Endodermal cell (in vitro differentiated cells): ENCODE measurements around the gene ATRNL1. TPM values are rescaled to one million over a fixed set of nuclear protein-coding genes. Genes with fewer than 3 reads are reported as not detected.

Experiments
- DNase-seq: peaks from one replicate; pipeline ENCODE4 v3.0.0-alpha.2; 2017
- H3K27ac ChIP-seq: 2 replicates; pipeline ENCODE4 v1.5.1; 2013; ENCODE audit warnings: mild to moderate bottlenecking, low read depth, low read length, moderate library complexity
- H3K27me3 ChIP-seq: 2 replicates; pipeline ENCODE4 v1.6.1; 2013; ENCODE audit warnings: mild to moderate bottlenecking, low read length, moderate library complexity; ENCODE audit not compliant: insufficient read depth, control insufficient read depth, poor library complexity, severe bottlenecking
- H3K36me3 ChIP-seq: 2 replicates; pipeline ENCODE4 v1.7.0; 2013; ENCODE audit warnings: mild to moderate bottlenecking, low read length, moderate library complexity; ENCODE audit not compliant: control insufficient read depth, insufficient read depth
- H3K4me1 ChIP-seq: one replicate; pipeline ENCODE4 v1.7.0; 2013; ENCODE audit warnings: low read length; ENCODE audit not compliant: control insufficient read depth, insufficient read depth
- H3K4me3 ChIP-seq: 2 replicates; pipeline ENCODE4 v1.5.1; 2013; ENCODE audit warnings: mild to moderate bottlenecking, low read length, moderate library complexity
- H3K9ac ChIP-seq: 2 replicates; pipeline ENCODE4 v1.6.1; 2013; ENCODE audit warnings: mild to moderate bottlenecking, low read length, moderate library complexity; ENCODE audit not compliant: poor library complexity, severe bottlenecking; ENCODE audit errors: extremely low read depth
- H3K9me3 ChIP-seq: 2 replicates; pipeline ENCODE4 v1.6.1; 2013; ENCODE audit warnings: mild to moderate bottlenecking, low read length, moderate library complexity; ENCODE audit not compliant: control insufficient read depth
- H3K27ac Mint-ChIP-seq: 2 replicates; pipeline ENCODE4 v1.8.0; 2020; ENCODE audit warnings: mixed read lengths
- H3K27me3 Mint-ChIP-seq: 2 replicates; pipeline ENCODE4 v1.8.0; 2021; ENCODE audit warnings: mild to moderate bottlenecking, mixed read lengths; ENCODE audit not compliant: insufficient read depth
- H3K36me3 Mint-ChIP-seq: 2 replicates; pipeline ENCODE4 v1.8.0; 2020; ENCODE audit warnings: low read depth, mixed read lengths
- H3K4me1 Mint-ChIP-seq: 2 replicates; pipeline ENCODE4 v1.8.0; 2020; ENCODE audit warnings: mixed read lengths
- H3K4me3 Mint-ChIP-seq: 2 replicates; pipeline ENCODE4 v1.8.0; 2020; ENCODE audit warnings: mild to moderate bottlenecking, moderate library complexity, mixed read lengths
- H3K9me3 Mint-ChIP-seq: 2 replicates; pipeline ENCODE4 v1.8.0; 2020; ENCODE audit warnings: mild to moderate bottlenecking, mixed read lengths
- CTCF ChIP-seq: fragments of 200-600 bp; sonication (generic); conservative IDR thresholded peaks from 2 replicates; pipeline ENCODE4 v1.5.0; 2021; ENCODE audit warnings: antibody characterized with exemption, mild to moderate bottlenecking
- WGBS, 2 experiments: methylation state at CpG; one replicate each; pipeline versions ENCODE4 v1.1.5 to v1.1.7; 2013; ENCODE audit warnings: missing lambda C conversion rate in 2 of 2, mixed read lengths in 1 of 2; ENCODE audit not compliant: insufficient coverage in 1 of 2, insufficient read length in 1 of 2; 5-methylcytosine and 5-hydroxymethylcytosine counted together
- total RNA-seq, 2 donors: library from RNA; stranded (reverse); fragmentation: NEBNext Ultra II Directional in 1 of 2; extraction: Animal tissue kit (Norgen Biotek cat#: 25700) in 1 of 2; gene quantifications; 2 replicates in 1 of 2; 3 replicates in 1 of 2; pipeline ENCODE4 v1.2.1, GENCODE V29; 2021

The ATRNL1 gene
- total RNA-seq, 2 donors from 2014 or later = 8.0 to 9.0 TPM

GRCh38 chr10:115979576-115979975 is 886.4 kb downstream of the ATRNL1 start:
- Histone ChIP-seq H3K27ac (no peak overlapping the region), H3K27me3 (peaks cover 40% of the 10 kb centered on the region), H3K36me3 (no peaks in the 10 kb centered on the region), H3K4me1 (peaks cover 22% of the 10 kb centered on the region), H3K9me3 (no peaks in the 10 kb centered on the region), H3K4me3 (no peak overlapping the region), H3K9ac (no peak overlapping the region)
- Mint-ChIP-seq H3K4me1 (peaks cover 33% of the 10 kb centered on the region), H3K4me3 (no peak overlapping the region), H3K27ac (no peak overlapping the region), H3K9me3 (no peaks in the 10 kb centered on the region), H3K27me3 (peaks cover 57% of the 10 kb centered on the region), H3K36me3 (no peaks in the 10 kb centered on the region)
- no peak for TF ChIP-seq CTCF
- 58% methylated on average over 1 of the region's 1 CpG; no CpG with 5 or more reads in 1 of the 2 experiments for WGBS, 2 experiments
- peak; percentile 67 for DNase-seq

- Mint-ChIP-seq H3K4me3 (no peak overlapping the region), H3K36me3 (no peaks in the 10 kb centered on the region), H3K4me1 (peaks cover 33% of the 10 kb centered on the region), H3K9me3 (no peaks in the 10 kb centered on the region), H3K27me3 (peaks cover 55% of the 10 kb centered on the region), H3K27ac (no peak overlapping the region)
- no peak overlapping the region for H3K27ac ChIP-seq
- H3K4me1 ChIP-seq = peaks cover 18% of the 10 kb centered on the region
- 91 to 100% methylated on average over 2 of the region's 2 CpGs for WGBS, 2 experiments
- peaks cover 40% of the 10 kb centered on the region for H3K27me3 ChIP-seq
- no peak overlapping the region for H3K4me3 ChIP-seq
- H3K36me3 ChIP-seq = no peaks in the 10 kb centered on the region
- no peaks in the 10 kb centered on the region for H3K9me3 ChIP-seq
- DNase-seq = no peak
- no peak for TF ChIP-seq CTCF
- no peak overlapping the region for H3K9ac ChIP-seq
These were observed 887.3 kb downstream of the ATRNL1 start for GRCh38 chr10:115980470-115980869.

GRCh38 chr10:115981081-115981480 is 887.9 kb downstream of the ATRNL1 start:
- no peak overlapping the region for H3K4me3 Mint-ChIP-seq
- H3K27me3 ChIP-seq = peaks cover 40% of the 10 kb centered on the region
- H3K27ac ChIP-seq = no peak overlapping the region
- H3K4me1 Mint-ChIP-seq = peaks cover 28% of the 10 kb centered on the region
- H3K36me3 Mint-ChIP-seq = no peaks in the 10 kb centered on the region
- no peak overlapping the region for H3K4me3 ChIP-seq
- no peak overlapping the region for H3K9ac ChIP-seq
- H3K36me3 ChIP-seq = no peaks in the 10 kb centered on the region
- WGBS, 2 experiments = 91 to 92% methylated on average over 8 of the region's 8 CpGs
- TF ChIP-seq CTCF = no peak
- H3K27me3 Mint-ChIP-seq = peaks cover 54% of the 10 kb centered on the region
- peaks cover 14% of the 10 kb centered on the region for H3K4me1 ChIP-seq
- no peak overlapping the region for H3K27ac Mint-ChIP-seq
- H3K9me3 Mint-ChIP-seq = peaks cover under 1% of the 10 kb centered on the region
- DNase-seq = peak; percentile 41
- no peaks in the 10 kb centered on the region for H3K9me3 ChIP-seq
